GM21576 (cell line): ENCODE results near the gene SDHAF3.
"Not testable (repeated sequence)": the region's sequence is repeated elsewhere in the genome, so short reads cannot be mapped to it uniquely, and the experiment has no call there.

Source experiments
- ATAC-seq: cut with Tn5 transposase; IDR thresholded peaks from one replicate; pipeline ENCODE4 v1.9.1; 2021; ENCODE audit warnings: mild to moderate bottlenecking, moderate library complexity; ENCODE audit not compliant: unreplicated experiment

SDHAF3 gene

DNA sequence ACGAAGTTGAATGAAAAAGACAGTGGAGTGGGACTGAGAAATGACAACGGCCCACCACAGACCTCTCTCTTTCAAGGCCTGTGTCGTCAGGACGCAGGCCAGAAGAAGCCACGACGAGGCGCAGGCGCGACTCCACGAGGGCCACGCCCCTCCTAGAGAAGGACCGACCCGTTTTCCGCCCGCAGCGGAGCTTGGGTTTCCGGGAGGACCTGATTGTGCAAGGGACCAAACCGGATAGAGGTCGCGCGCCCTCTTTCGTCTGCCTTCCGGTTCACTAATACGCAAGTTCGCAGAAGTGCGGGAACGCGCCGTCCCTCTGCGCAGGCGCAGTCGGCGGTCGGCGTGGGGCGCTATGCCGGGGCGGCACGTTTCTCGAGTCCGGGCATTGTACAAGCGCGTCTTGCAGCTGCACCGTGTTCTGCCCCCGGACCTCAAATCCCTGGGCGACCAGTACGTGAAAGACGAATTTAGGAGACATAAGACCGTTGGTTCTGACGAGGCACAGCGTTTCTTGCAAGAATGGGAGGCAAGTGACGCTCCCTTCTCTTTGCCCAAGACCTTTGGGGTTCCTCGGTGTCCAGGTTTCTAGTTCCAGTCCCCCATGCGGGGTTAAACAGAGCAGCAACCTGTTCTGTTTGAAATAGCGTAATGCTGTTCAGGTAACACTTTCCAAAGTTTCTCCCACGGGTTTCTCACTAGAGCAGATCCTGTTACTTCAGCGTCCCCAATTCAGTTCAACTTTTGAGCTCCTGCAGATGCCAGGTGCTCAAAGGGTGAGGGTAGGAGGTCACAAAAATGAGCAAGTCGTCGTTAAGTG is at the start of gene SDHAF3:
SDHAF3 (plus strand) TSS at position 327 of the 817 bp plus-strand sequence; CDS start at position 353, 26 bp downstream.
- ATAC-seq = peak; percentile 89

DNA sequence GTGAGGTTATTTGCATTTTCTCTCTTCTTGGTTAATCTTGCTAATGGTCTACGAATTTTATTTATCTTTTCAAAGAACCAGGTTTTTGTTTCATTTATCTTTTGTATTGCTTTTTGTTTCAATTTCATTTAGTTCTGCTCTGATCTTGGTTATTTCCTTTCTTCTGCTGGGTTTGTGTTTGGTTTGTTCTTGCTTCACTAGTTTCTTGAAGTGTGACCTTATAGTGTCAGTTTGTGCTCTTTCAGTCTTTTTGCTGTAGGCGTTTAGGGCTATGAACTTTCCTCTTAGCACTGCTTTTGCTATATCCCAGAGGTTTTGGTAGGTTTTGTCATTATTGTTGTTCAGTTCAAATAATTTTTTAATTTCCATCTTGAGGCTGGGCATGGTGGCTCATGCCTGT is 45.5 kb upstream of the SDHAF3 start:
- not testable (repeated sequence) for ATAC-seq

DNA sequence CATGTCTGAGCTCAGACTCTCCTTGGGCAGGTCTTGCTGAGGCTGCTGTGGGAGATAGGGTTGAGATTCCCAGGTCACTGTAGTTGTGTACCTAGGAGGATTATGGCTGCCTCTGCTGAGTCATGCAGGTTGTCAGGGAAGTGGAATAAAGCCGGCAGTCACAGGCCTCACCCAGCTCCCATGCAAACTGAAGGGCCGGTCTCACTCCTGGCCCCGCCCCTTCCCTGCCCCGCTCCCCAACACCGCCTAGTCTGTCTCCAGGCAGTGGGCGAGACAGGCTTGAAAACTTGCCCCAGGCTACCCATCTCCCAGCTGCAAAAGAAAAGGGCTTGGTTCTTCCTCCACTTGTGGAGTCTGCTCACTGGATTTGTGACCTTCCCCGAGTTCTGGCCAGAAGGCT is 41.6 kb upstream of the SDHAF3 start:
- ATAC-seq = no peak

DNA sequence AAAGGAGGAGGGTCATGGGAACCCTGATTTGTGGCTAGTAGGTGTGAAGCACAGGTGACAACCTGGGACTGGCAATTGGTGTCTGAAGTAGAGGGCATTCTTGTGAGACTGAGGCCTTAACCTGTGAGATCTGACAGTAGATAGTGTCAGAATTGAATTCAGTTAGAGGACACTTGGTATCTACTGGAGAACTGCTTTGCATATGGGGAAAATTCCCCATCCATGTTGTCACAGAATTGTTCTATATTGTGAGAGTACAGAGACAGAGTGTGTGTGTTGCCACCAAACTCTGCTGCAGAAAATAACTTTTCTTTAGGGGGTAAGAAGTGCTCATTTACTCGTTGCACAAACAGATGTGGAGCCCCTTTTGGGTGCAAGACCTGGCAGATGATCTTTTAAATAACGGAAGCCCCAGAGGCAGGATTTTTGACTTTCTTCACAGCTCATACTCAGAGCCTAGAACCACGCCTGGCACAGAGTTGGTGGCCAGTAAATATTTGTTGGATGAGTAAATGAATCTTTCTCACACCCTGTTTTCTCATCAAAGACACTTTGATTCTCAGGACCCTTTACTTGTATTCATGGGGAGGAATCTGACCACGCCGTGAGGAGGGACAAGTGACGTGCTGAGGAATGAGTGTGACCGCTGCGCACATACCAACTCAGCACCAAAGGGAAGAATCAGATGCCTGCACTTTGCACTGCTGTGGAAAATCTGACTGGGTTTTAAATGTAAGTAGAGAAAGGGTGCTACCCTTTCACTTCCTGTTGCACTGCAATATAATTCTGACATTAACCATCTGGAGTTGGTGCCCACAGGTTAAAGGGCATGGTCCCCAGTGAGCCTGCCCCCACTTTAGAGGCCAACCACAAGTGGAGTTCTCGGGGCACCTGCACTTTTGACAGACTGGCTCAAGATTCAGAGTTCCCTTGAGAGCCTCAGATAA is 39.2 kb upstream of the SDHAF3 start:
- ATAC-seq = peak; percentile 77

DNA sequence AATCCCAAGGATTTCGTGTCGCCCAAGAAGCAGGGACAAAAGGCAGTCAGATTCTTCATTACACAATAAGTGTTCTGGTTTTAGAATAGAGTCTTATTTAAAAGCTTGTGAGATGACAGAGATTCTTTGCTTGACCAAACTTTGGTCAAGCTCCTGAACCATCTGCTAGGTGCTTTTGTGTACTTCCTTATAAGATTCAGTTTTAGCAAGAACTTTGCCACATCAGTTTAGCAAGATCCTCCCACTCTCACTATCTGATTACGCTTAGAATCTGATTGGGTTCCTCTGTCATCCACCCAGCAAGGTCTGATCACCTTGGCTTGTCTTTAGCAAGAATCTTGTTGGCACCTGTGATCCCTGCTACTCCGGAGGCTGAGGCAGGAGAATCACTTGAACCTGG is 38.2 kb upstream of the SDHAF3 start:
- ATAC-seq = no peak

DNA sequence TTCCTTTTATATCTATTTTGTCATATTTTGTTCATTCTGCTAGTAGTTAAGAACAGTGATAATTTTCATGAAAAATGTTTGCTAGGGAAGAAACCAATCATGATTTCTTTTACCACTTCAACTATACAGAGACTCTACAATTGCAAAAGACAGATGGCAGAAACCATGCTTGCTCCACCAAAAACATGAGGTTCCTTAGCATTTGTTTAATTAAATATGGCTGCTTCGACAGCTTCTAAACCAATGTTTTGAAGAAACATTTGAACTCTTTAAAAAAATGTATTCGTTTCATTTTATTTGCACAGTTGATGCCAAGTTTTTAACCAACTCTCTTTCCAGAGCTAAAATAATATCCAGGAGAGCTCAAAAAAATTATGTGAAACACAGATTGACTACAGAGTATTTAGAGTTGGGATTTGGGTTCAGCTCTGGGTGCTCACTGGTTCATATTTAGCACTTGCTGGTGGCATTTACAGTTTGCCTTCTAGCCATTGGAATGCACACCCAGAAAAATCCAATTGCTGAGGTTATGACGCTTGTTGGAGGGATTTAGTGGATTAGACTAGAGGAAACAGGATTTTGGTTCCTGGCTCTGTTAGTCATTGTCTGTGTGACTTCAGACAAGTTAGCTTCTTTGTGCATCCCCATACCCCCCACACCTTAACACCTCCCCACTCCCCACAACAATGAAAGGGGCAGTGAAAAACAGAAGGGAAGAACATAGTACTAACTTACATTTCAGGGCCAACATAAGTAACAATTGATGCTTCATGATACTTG is 35.8 kb upstream of the SDHAF3 start:
- ATAC-seq = no peak

DNA sequence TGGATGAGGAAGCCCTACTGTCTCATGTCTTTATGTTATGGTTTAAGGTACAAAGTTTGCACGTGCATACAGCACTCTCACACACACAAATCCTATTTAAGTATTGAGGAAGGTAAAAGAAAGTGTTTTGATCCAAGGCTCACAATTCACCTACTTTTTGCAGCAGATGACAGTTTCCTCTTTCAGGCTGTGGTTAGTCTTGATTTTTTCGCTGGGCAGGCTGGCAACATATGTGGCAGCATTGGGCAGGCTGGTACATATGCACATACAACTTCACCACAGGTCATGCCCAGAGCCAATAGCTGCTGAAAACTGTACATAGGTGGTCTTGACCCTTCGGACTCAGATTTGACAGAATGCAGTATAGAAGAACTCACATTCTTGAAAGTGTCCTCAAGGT is 29.1 kb upstream of the SDHAF3 start:
- no peak for ATAC-seq

DNA sequence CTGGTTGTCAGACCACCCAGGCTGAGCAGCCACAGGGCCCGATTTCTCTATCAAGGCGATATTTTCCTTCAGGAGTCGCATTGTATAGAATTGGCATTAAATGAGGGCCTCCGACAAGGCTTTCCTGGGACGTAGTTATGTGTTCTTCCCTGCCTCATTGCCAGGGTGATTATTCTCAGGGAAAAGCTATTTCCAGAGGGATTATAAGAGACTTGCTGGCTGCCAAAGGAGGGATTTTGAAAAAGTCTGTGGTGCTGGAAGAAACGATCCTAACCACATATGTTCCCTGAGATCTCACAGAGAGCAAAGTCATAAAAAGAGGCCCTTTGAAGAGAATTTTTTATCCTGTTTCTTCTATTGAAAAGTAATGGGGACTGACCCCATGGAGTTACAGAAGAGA is 27.7 kb upstream of the SDHAF3 start:
- no peak for ATAC-seq

DNA sequence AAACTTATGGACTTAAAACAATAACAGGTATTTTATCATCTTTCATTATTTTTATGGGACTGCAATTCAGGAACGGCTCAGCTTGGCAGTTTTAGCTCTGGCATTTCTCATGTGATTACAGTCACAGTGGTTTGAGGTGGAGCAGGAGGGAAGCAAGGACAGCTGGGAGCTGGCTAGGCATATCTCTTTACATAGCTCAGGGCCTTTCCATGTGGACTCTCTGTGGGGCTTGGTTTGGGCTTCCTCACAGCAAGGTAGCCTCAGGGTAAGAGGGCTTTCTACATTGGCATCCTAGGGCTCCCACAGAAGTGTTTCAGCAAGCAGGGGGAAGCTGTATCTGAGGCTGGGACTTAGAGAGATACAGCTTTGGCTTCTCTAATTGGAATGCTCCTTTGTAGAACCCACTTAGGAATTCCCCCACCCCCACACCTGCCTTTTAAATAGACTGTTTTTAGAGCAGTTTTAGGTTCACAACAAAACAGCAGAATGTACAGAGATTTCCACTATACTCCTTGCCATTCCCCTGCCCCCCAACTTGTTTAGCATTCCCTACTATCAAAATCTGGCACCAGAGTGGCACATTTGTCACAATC is 26.6 kb upstream of the SDHAF3 start:
- ATAC-seq = no peak

DNA sequence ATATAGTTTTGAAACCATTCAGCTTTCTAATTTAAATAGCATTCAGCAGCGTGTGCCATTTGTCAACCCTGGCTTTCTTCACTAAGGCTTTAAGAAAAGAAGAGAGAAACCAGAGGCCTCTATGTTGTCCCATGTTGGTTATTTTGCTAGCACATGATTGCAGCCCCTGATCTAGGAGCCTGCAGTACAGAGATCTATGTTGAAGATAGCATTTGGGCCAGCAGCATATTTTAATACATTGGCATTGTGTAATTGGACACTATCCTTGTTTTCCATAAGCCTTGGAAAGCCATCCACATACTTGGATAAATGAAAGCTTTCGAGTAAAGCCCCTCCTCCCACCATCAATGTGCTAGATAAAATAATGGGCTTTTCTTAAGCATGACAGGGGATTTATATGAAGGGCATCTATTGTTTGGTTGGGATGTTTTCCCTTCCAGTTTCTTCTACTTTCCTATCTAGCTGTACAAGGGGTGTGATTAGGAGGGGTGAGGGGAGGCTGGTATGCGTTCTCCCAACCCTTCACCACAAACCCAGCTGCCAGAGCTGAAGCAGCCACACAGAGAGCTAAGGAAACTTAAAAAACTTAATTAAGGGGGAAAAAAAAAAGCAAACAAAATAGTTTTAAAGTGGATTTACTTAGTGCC is 23.1 kb upstream of the SDHAF3 start:
- ATAC-seq = no peak

DNA sequence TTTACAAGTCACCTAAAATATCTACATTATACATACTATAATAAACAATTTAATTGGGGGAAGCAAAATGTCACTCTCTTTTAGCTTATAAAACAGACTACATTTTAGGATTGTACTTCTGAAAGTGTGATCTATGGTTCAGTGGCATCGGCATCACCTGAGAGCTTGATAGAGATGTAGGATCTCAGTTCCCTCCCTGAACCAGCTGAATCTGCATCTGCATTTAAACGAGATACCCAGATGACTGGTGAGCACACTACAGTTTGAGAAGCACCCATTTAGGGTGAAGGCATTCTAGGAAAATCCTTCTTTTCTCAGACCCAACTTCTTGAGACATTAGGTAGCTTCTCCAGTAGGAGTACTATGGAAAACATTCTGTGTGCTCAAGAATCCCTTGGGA is 21.5 kb upstream of the SDHAF3 start:
- no peak for ATAC-seq

DNA sequence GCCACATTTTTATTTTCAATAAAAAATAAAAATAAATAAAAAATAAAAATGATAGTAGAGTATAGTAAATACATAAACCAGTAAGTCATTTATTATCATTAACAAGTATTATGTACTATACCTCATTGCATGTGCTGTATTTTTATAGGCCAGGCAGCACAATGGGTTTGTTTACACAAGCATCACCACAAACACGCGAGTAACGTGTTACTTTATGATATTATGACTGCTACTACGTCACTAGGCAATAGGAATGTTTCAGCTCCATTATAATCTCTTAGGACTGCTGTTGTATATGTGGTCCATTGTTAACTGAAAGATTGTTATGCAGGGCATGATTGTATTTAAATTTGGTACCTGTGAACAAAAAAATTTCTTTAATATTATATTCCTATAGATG is 20.8 kb upstream of the SDHAF3 start:
- no peak for ATAC-seq

DNA sequence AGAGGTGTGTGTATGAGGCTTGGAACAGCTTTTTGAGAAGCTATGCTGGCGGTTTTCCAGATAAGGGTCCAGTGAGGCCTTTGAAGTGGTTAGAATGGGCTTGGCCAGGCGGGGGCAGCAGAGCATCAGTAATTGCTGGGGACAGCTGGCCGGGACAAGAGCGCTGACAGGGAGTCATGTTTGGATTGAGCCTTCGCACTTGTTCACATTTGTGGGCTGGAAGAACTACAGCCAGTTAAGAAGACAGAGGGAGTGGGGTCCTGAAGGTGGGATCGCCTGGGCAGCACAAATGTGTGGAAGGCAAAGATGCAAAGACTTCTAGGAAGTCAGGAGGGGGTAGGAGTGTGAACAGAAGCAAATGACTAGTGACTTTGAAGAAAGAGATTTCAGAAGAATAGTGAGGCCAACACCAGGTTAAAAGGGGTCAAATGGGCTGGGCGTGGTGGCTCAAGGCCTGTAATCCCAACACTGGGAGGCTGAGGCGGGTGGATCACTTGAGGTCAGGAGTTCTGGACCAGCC is 12.7 kb upstream of the SDHAF3 start:
- ATAC-seq = peak; percentile 95

DNA sequence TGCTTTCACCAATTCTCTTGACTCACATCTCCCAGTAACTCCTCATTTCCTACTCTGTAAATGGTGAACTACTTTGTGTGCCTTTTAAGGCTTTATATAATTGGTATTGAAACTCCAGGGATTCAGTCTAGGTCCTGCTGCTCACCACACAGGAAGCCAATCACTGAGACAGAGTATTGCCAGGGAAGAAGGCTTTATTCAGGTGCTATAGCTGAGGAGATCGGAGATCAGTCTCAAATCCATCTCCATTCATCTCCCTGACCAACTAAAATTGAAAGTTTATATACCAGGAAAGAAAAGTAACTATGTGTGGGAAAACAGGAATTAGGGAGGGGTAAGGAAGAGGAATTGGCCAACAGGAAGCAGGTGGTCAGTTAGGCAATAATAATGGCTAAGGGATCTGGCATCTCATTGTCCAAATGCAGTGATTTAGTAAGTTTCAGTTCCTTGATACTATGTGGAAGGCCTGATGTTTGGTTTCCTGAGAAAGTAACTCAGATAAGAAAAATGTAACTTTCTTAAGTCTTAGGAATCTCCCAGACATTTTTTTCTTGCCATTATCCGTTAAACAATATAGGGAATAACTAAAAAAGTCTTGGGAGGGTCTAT is 10.2 kb upstream of the SDHAF3 start:
- no peak for ATAC-seq

DNA sequence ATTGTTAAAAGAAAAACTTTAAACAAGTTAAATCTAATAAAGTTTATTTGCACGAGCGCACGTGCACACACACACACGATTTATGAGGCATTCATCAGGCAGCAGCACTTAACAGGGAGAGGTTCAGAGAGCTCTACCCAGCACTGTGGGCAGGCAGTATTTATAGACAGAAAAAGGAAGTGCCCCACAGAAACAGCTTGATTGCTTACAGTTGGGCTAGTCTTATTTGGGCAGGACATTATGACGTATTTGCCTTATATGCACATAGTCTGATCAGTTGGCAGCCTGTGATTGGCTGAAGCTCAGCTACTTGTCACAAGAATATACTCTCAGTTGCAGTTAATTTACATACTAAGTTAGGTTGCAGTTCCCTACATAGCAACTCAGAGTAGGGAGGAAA is 1.2 kb upstream of the SDHAF3 start:
- ATAC-seq = peak; percentile 33

DNA sequence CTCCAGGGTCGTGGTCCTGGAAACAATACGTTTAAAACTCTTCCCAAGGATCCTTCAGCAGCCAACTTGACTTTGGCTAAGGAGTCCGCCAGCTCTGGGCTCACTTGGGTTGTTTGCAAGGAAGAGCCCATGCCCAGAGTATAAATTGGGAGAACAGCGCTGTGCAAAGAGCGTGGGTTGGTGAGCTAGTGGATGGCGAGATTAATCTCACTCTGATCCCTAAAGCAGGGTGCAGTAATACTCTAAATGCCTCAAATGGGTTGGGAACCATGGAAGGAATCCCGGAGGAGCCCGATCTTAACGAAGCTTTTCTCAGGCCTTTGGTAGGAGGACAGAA is 495 bp upstream of the SDHAF3 start:
- ATAC-seq = no peak

DNA sequence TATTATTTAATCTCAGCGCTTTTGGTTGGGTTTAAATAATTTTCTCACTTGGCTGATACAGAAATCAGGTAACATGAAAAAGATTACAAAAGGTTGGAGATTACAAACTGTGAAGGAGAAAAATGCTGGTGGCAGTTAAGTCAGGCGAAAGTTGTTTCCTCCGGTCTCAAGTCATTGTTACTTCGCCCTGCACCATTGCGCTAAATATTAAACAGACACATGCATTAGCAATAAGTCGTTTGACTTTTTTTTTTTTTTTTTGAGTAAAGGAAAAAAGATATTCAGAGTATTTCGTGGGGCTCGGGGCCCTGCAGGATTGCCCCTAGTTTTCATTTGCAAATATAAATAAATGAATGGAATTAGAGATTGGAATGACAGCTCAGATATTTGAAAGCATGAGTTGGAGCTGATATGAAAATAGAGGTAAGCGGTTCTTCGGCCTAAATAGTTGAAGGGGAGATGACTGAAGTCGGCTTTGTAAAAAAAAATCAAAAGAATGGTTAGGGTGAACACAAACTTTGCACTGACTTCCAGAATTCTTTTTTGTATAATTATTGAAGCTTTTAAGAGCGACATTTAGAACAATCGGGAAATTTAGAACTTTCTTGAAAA is 914 bp downstream of the SDHAF3 start:
- no peak for ATAC-seq

DNA sequence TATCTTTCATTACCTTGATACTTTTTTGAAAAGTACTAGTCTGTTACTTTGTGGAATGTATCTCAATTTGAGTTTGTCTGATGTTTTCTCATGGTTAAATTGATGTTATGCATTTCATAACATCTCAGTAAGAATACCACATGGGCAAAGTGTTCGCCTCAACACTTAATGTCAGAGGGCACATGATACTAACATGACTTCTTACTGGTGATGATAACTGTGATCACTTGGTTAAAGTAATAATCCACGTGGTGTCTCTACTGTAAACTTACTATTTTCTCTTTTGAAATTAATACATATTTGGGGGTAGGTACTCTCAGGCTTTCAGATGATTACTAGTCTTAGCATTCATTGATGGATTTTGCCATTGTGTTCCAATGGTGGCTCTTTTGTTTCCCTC is 2.2 kb downstream of the SDHAF3 start:
- ATAC-seq = no peak

DNA sequence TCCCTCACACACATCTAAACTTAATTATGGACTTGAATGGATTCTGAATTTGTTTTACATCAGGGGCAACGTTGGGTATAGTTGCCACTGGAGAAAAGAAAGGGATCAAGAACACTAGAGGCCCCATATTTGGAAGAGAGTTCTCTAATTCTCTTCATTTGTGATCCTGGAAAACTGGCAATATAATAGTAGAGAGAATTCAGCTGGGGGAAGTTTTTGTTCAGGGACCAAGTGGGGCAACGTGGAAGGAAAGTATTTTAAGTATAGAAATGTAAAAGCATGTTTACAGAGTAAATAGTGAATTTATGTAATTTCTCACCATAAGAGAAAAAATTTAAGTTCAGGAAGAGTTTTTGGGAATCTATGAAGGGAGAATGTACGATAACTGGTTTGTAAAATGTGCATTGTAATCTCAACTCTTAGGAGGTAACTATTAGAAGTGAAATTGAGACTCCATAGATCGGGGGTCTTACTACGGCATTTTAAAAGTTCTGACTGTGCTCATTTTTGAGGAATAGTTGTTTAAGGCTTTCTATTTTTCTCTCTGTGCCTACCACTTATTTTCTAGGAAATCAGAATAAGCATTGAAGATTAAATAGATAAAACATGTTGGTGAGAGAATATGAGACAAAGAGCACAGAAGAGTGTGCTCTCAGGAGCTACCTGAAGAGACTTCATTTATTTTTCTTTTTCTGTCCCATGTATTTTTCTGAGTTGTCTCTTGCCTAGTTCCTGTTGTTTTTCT is 3.4 kb downstream of the SDHAF3 start:
- no peak for ATAC-seq
